Gastroesophageal sphincter (tissue), 4 donors: ENCODE results near the gene ACSF3. TPM values are rescaled to one million over a fixed set of nuclear protein-coding genes. Genes with fewer than 3 reads are reported as not detected.

Source experiments
- ATAC-seq: fragments of 150-250 bp; one replicate; pipeline ENCODE4 v1.9.1; 2016; ENCODE audit warnings: mild to moderate bottlenecking, moderate library complexity
- H3K27ac ChIP-seq, 4 donors: fragments of 200-600 bp; sonication (generic) in 3 of 4; 1 replicate in 3 of 4; 2 replicates in 1 of 4; pipeline ENCODE4 v1.5.1; 2016 to 2019
- H3K27me3 ChIP-seq: fragments of 200-600 bp; sonication (generic); one replicate; pipeline ENCODE4 v1.5.1; 2019
- H3K36me3 ChIP-seq, 2 donors: fragments of 200-600 bp; sonication (generic); one replicate each; pipeline ENCODE4 v1.5.1; 2019; ENCODE audit warnings: control low read depth in 1 of 2
- H3K4me1 ChIP-seq, 3 donors: fragments of 200-600 bp; sonication (generic); 1 replicate in 2 of 3; 2 replicates in 1 of 3; pipeline ENCODE4 v1.5.1; 2016 to 2019; ENCODE audit warnings: control low read depth in 2 of 3
- H3K4me3 ChIP-seq, 2 donors: fragments of 200-600 bp; sonication (generic); one replicate each; pipeline ENCODE4 v1.5.1; 2019; ENCODE audit warnings: mild to moderate bottlenecking in 1 of 2, moderate library complexity in 1 of 2
- H3K9me3 ChIP-seq, 3 donors: fragments of 200-600 bp; sonication (generic); one replicate each; pipeline ENCODE4 v1.5.1; 2017 to 2019; ENCODE audit warnings: control low read depth in 2 of 3
- EP300 ChIP-seq: sonication (generic); formaldehyde crosslinking; IDR thresholded peaks from one replicate; pipeline ENCODE4 v1.6.1; 2017; ENCODE audit warnings: antibody characterized with exemption, mild to moderate bottlenecking
- POLR2A ChIP-seq, 2 donors: fragments of 450-650 bp; IDR thresholded peaks; one replicate each; pipeline ENCODE4 v1.6.1; 2017; ENCODE audit warnings: antibody characterized with exemption in 2 of 2, mild to moderate bottlenecking in 2 of 2, moderate library complexity in 1 of 2
- POLR2AphosphoS5 ChIP-seq: sonication (generic); formaldehyde crosslinking; IDR thresholded peaks from one replicate; pipeline ENCODE4 v1.6.1; 2017; ENCODE audit warnings: antibody characterized with exemption
- WGBS, 2 donors: methylation state at CpG; one replicate each; pipeline ENCODE4 v1.1.5; 2018; ENCODE audit warnings: low coverage in 1 of 2; 5-methylcytosine and 5-hydroxymethylcytosine counted together
- total RNA-seq, 4 donors: library from RNA; depleted of rRNA; stranded (reverse); fragments of >200 nt; gene quantifications; one replicate each; pipeline ENCODE4 v1.1.0, GENCODE V29; 2016
- TF ChIP-seq, protein P1 (sequence below), 4 experiments: fragments of 200-600 bp in 2 of 4; fragments of 450-650 bp in 2 of 4; sonication (generic) in 1 of 4; IDR thresholded peaks; one replicate each; pipeline ENCODE4 v1.5.1; 2017 to 2019; ENCODE audit warnings: antibody characterized with exemption in 4 of 4, mild to moderate bottlenecking in 2 of 4, moderate library complexity in 2 of 4

The ACSF3 gene
- total RNA-seq, 4 donors from 2014 or later = 14.5 to 33.8 (median 28.8) TPM

DNA sequence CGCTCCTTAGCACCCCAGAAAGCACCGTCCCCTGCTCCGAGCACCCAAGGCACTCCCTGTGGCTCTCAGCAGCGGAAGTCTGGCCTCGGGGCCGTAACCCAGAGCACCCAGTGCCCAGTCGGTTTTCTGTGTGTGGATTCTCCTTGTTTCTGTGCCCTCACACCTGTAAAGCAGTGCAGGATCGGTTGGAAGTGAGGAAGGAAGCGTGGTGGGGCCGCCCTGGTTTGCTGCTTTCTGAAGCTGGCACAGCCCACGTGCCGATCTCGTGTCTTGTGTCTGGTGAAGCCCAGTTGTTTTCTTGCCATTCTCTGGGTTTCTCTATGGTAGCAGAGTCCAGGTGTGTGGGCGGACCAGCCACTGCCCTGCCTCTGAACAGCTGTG, 3.7 kb downstream of the ACSF3 start:
- no peaks in the 10 kb centered on the region for H3K27me3 ChIP-seq
- peaks cover 0 to 54% (median 20%) of the 10 kb centered on the region in 3 donors for H3K4me1 ChIP-seq
- H3K36me3 ChIP-seq = peaks cover 0 to 46% of the 10 kb centered on the region in 2 donors
- no peak for ATAC-seq
- H3K27ac ChIP-seq = no peak overlapping the region
- H3K4me3 ChIP-seq = no peak overlapping the region
- no peak for TF ChIP-seq POLR2AphosphoS5
- TF ChIP-seq POLR2A (IDR thresholded peaks at IDR 0.05) = no peak
- no peak for TF ChIP-seq EP300
- TF ChIP-seq, protein P1, sequence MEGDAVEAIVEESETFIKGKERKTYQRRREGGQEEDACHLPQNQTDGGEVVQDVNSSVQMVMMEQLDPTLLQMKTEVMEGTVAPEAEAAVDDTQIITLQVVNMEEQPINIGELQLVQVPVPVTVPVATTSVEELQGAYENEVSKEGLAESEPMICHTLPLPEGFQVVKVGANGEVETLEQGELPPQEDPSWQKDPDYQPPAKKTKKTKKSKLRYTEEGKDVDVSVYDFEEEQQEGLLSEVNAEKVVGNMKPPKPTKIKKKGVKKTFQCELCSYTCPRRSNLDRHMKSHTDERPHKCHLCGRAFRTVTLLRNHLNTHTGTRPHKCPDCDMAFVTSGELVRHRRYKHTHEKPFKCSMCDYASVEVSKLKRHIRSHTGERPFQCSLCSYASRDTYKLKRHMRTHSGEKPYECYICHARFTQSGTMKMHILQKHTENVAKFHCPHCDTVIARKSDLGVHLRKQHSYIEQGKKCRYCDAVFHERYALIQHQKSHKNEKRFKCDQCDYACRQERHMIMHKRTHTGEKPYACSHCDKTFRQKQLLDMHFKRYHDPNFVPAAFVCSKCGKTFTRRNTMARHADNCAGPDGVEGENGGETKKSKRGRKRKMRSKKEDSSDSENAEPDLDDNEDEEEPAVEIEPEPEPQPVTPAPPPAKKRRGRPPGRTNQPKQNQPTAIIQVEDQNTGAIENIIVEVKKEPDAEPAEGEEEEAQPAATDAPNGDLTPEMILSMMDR (IDR thresholded peaks at IDR 0.05) = no peak
- 85% methylated on average over 10 of the region's 14 CpGs; no CpG with 5 or more reads in 1 of the 2 donors for WGBS, 2 donors
- no peaks in the 10 kb centered on the region for H3K9me3 ChIP-seq

DNA sequence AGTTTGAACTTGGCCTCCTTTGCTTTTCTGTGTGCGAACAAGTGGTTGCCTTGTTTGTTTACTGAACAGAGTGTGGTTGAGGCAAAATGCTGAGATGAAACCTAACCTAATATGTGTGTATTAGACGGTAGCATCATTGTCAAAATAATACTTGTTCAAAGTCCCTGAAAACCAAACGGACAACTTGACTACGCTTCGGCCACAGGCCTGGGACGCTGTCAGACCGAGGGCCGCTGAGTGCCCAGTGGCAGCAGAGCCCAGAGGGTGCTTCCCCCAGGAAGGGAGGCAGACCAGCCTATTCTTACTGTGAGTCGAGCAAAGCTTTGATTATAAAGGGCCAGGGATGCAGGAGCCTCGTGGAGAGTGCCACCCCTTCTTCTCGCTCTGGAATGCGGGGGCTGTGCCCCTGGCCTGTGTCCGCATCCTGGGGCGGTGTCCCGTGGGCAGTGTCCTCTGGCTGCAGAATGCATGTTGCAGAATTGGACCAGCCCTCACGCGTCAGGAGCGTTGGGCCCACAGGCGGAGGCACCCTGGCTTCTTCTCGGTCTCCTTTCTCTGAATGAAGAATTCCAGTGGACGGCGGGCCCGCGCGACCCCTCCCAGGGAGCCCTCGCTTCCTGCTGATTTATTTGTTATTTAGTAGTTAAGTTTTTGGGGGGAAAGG, 5.2 kb downstream of the ACSF3 start:
- H3K4me3 ChIP-seq = no peak overlapping the region
- WGBS, 2 donors = 87 to 89% methylated on average over 11 to 15 of the region's 26 CpGs
- H3K4me1 ChIP-seq = peaks cover 0 to 45% (median 20%) of the 10 kb centered on the region in 3 donors
- no peak for ATAC-seq
- TF ChIP-seq, protein P1 (IDR thresholded peaks at IDR 0.05) = no peak
- no peak for TF ChIP-seq POLR2AphosphoS5
- no peaks in the 10 kb centered on the region for H3K27me3 ChIP-seq
- H3K36me3 ChIP-seq = peaks cover 0 to 61% of the 10 kb centered on the region in 2 donors
- H3K9me3 ChIP-seq = no peaks in the 10 kb centered on the region
- H3K27ac ChIP-seq = no peak overlapping the region

DNA sequence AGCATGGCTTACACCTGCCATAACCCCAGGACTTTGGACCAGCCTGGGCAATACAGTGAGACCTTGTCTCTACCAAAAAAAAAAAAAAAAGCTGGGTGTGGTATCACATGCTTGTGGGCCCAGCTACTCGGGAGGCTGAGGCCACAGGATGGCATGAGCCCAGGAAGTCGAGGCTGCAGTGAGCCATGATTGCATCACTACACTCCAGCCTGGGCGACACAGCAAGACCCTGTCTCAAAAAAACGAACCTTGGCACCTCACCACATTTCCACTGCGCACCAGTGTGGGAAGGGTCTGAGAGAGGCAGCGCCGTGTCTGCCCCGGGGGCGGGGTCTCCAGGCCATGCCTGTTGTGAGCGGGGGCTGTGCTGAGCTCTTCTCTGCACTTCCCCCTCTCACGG, 6.3 kb downstream of the ACSF3 start:
- peaks cover 0 to 71% of the 10 kb centered on the region in 2 donors for H3K36me3 ChIP-seq

DNA sequence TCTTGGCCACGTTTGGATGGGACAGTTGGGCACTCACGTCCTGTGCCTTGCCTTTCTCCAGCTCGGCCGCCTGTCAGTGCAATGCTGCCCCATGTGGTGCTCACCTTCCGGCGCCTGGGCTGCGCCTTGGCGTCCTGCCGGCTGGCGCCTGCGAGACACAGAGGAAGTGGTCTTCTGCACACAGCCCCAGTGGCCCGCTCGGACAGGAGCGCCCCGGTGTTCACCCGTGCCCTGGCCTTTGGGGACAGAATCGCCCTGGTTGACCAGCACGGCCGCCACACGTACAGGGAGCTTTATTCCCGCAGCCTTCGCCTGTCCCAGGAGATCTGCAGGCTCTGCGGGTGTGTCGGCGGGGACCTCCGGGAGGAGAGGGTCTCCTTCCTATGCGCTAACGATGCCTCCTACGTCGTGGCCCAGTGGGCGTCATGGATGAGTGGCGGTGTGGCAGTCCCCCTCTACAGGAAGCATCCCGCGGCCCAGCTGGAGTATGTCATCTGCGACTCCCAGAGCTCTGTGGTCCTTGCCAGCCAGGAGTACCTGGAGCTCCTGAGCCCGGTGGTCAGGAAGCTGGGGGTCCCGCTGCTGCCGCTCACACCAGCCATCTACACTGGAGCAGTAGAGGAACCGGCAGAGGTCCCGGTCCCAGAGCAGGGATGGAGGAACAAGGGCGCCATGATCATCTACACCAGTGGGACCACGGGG, 7.1 kb downstream of the ACSF3 start:
- H3K9me3 ChIP-seq = no peaks in the 10 kb centered on the region

More for the DNA sequence above, 6.3 kb downstream of the ACSF3 start:
- no peak for ATAC-seq
- no peaks in the 10 kb centered on the region for H3K9me3 ChIP-seq
- peaks cover 0 to 37% (median 14%) of the 10 kb centered on the region in 3 donors for H3K4me1 ChIP-seq
- 37 to 67% methylated on average over 2 to 6 of the region's 11 CpGs for WGBS, 2 donors
- H3K27ac ChIP-seq = no peak overlapping the region
- no peaks in the 10 kb centered on the region for H3K27me3 ChIP-seq
- no peak overlapping the region for H3K4me3 ChIP-seq
- TF ChIP-seq, protein P1 (IDR thresholded peaks at IDR 0.05) = no peak
- TF ChIP-seq POLR2A (IDR thresholded peaks at IDR 0.05) (no peak), EP300 (no peak), POLR2AphosphoS5 (no peak)

More for the DNA sequence above, 7.1 kb downstream of the ACSF3 start:
- Histone ChIP-seq H3K27me3 (no peaks in the 10 kb centered on the region), H3K36me3 (peaks cover 0 to 79% of the 10 kb centered on the region in 2 donors), H3K27ac (no peak overlapping the region), H3K4me1 (peaks cover 0 to 28% (median 6%) of the 10 kb centered on the region in 3 donors), H3K4me3 (no peak overlapping the region)
- ATAC-seq = no peak
- TF ChIP-seq POLR2AphosphoS5 (no peak), POLR2A (IDR thresholded peaks at IDR 0.05) (no peak), EP300 (no peak)
- TF ChIP-seq, protein P1 (IDR thresholded peaks at IDR 0.05) = no peak
- WGBS, 2 donors = no CpG with 5 or more reads among the region's 42 CpGs
